PFSK-1 (cell line): ENCODE measurements around the gene FOLR1.

Experiments used
- POLR2AphosphoS5 ChIP-seq: IDR thresholded peaks from 2 replicates; pipeline ENCODE4 v1.6.1; 2012; ENCODE audit warnings: low read depth, mild to moderate bottlenecking, control low read depth, low read length, moderate library complexity
- SIN3A ChIP-seq: IDR thresholded peaks from 2 replicates; pipeline ENCODE4 v1.6.1; 2012; ENCODE audit warnings: mild to moderate bottlenecking, low read length, moderate library complexity, borderline replicate concordance; ENCODE audit not compliant: insufficient read depth
- TF ChIP-seq, protein P1 (sequence below), 2 experiments: IDR thresholded peaks; 2 replicates each; pipeline versions ENCODE4 v1.6.1 to v1.8.0; 2011 to 2012; ENCODE audit warnings: low read depth in 2 of 2, low read length in 2 of 2, control low read depth in 1 of 2, inconsistent platforms in 1 of 2, mild to moderate bottlenecking in 1 of 2, moderate library complexity in 1 of 2; ENCODE audit not compliant: insufficient read depth in 1 of 2

DNA sequence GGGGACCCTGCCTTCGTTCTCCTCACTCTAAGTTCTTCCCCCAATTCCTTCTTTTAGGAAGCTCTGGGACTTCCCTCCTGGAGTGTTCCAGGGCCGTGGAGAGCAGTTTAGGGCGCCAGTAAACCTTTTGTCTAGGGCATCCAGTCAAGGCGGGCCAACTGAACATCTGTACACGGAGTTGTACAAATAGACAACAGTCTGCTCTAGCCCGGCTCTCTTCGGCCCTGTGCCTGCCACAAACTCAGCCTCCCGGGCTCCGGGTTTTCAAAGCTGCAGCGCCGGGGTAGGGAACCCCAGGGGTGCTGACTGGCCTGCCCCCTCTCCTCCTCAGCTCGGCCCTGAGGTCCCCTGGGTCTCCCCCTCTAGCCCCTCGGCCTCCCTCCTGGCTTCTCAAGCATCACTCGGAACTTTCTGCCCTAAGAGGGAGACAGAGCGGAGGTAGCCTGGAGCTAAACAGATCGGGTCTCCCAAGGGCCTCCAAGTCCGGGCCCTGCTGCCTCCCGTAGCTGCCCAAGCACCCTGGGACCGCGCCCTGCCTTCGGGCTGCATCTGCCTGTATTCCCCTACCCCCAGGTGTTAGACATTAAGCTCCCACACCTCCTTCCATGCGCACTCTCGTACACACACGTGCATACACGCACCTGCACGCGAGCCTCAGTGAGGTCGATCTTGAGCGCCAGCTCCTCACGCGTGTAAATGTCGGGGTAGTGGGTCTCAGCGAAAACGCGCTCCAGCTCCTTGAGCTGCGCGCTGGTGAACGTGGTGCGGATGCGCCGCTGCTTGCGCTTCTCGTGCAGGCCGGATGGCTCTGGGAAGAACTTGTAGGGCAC is 48.7 kb downstream of the FOLR1 start:
- TF ChIP-seq SIN3A (no peak), POLR2AphosphoS5 (no peak)
- TF ChIP-seq, protein P1, sequence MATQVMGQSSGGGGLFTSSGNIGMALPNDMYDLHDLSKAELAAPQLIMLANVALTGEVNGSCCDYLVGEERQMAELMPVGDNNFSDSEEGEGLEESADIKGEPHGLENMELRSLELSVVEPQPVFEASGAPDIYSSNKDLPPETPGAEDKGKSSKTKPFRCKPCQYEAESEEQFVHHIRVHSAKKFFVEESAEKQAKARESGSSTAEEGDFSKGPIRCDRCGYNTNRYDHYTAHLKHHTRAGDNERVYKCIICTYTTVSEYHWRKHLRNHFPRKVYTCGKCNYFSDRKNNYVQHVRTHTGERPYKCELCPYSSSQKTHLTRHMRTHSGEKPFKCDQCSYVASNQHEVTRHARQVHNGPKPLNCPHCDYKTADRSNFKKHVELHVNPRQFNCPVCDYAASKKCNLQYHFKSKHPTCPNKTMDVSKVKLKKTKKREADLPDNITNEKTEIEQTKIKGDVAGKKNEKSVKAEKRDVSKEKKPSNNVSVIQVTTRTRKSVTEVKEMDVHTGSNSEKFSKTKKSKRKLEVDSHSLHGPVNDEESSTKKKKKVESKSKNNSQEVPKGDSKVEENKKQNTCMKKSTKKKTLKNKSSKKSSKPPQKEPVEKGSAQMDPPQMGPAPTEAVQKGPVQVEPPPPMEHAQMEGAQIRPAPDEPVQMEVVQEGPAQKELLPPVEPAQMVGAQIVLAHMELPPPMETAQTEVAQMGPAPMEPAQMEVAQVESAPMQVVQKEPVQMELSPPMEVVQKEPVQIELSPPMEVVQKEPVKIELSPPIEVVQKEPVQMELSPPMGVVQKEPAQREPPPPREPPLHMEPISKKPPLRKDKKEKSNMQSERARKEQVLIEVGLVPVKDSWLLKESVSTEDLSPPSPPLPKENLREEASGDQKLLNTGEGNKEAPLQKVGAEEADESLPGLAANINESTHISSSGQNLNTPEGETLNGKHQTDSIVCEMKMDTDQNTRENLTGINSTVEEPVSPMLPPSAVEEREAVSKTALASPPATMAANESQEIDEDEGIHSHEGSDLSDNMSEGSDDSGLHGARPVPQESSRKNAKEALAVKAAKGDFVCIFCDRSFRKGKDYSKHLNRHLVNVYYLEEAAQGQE (IDR thresholded peaks at IDR 0.05; ENCODE audit: insufficient read depth in 1 of 2, low read depth in 2 of 2, low read length in 2 of 2): no peak
